Tibial artery (tissue), 4 donors: ENCODE data around the gene DCP1A.

Experiments
- DNase-seq, 2 donors: peaks; one replicate each; pipeline ENCODE4 v3.0.0-alpha.2; 2019
- H3K27ac ChIP-seq, 2 donors: fragments of 200-600 bp; sonication (generic) in 1 of 2; 1 replicate in 1 of 2; 2 replicates in 1 of 2; pipeline ENCODE4 v1.5.1; 2018 to 2019; ENCODE audit warnings: mild to moderate bottlenecking in 1 of 2
- H3K27me3 ChIP-seq, 2 donors: fragments of 200-600 bp; sonication (generic) in 1 of 2; one replicate each; pipeline versions ENCODE4 v1.5.1 to v1.6.0; 2016 to 2019
- H3K36me3 ChIP-seq, 3 donors: fragments of 200-600 bp; sonication (generic) in 2 of 3; one replicate each; pipeline ENCODE4 v1.5.1; 2016 to 2019; ENCODE audit warnings: mild to moderate bottlenecking in 2 of 3
- H3K4me1 ChIP-seq, 4 donors: fragments of 200-600 bp; sonication (generic) in 2 of 4; 1 replicate in 3 of 4; 2 replicates in 1 of 4; pipeline ENCODE4 v1.5.1; 2016 to 2019
- H3K4me3 ChIP-seq, 2 donors: fragments of 200-600 bp; sonication (generic) in 1 of 2; 1 replicate in 1 of 2; 2 replicates in 1 of 2; pipeline ENCODE4 v1.5.1; 2018 to 2019; ENCODE audit warnings: mild to moderate bottlenecking in 2 of 2
- H3K9me3 ChIP-seq, 3 donors: fragments of 200-600 bp; sonication (generic) in 1 of 3; one replicate each; pipeline ENCODE4 v1.5.1; 2016 to 2019
- CTCF ChIP-seq, 2 experiments: fragments of 200-600 bp in 1 of 2; fragments of 450-650 bp in 1 of 2; IDR thresholded peaks; one replicate each; pipeline ENCODE4 v1.5.1; 2017 to 2019; ENCODE audit warnings: antibody characterized with exemption in 2 of 2, mild to moderate bottlenecking in 1 of 2, moderate library complexity in 1 of 2
- intact Hi-C: fragments of 100-400 bp; cut with DNase I; formaldehyde crosslinking; loops from one replicate; pipeline ENCODE4 v1.15.0; 2023; ENCODE audit warnings: low total_unique reads

DCP1A gene

GRCh38 chr3:53295410-53295809 lies 51.9 kb downstream of the DCP1A start:
- intact Hi-C loops = no loop called here
- DNase-seq = no peak
- H3K36me3 ChIP-seq = peaks cover 13 to 66% (median 19%) of the 10 kb centered on the region in 3 donors

GRCh38 chr3:53293867-53294266 lies 53.5 kb downstream of the DCP1A start:
- Histone ChIP-seq H3K27ac (no peak overlapping the region), H3K36me3 (peaks cover 19 to 64% (median 19%) of the 10 kb centered on the region in 3 donors), H3K27me3 (no peaks in the 10 kb centered on the region), H3K4me1 (no peaks in the 10 kb centered on the region), H3K9me3 (no peaks in the 10 kb centered on the region), H3K4me3 (no peak overlapping the region)
- intact Hi-C loops = no loop called here
- TF ChIP-seq CTCF (IDR thresholded peaks at IDR 0.05) = no peak
- no peak for DNase-seq

More at GRCh38 chr3:53295410-53295809, 51.9 kb downstream of the DCP1A start:
- Histone ChIP-seq H3K27ac (no peak overlapping the region), H3K9me3 (no peaks in the 10 kb centered on the region), H3K27me3 (no peaks in the 10 kb centered on the region), H3K4me1 (peaks cover 0 to 10% (median 3%) of the 10 kb centered on the region in 4 donors), H3K4me3 (no peak overlapping the region)
- TF ChIP-seq CTCF (IDR thresholded peaks at IDR 0.05) = no peak

- intact Hi-C loops = no loop called here
- no peaks in the 10 kb centered on the region for H3K27me3 ChIP-seq
- H3K36me3 ChIP-seq = peaks cover 44 to 83% (median 48%) of the 10 kb centered on the region in 3 donors
- DNase-seq = no peak
- no peaks in the 10 kb centered on the region for H3K4me1 ChIP-seq
- no peak overlapping the region for H3K27ac ChIP-seq
- no peak for TF ChIP-seq CTCF (IDR thresholded peaks at IDR 0.05)
- no peak overlapping the region for H3K4me3 ChIP-seq
- H3K9me3 ChIP-seq = no peaks in the 10 kb centered on the region
Measured at GRCh38 chr3:53288214-53288613, 59.1 kb downstream of the DCP1A start.

GRCh38 chr3:53287131-53287629 lies 60.2 kb downstream of the DCP1A start:
- H3K9me3 ChIP-seq = no peaks in the 10 kb centered on the region
- H3K36me3 ChIP-seq = peaks cover 41 to 85% (median 49%) of the 10 kb centered on the region in 3 donors
- no peak for TF ChIP-seq CTCF (IDR thresholded peaks at IDR 0.05)
- no peak for DNase-seq
- intact Hi-C loops = no loop called here
- no peaks in the 10 kb centered on the region for H3K27me3 ChIP-seq
- H3K27ac ChIP-seq = no peak overlapping the region
- no peaks in the 10 kb centered on the region for H3K4me1 ChIP-seq
- H3K4me3 ChIP-seq = no peak overlapping the region

GRCh38 chr3:53286727-53287126 lies 60.6 kb downstream of the DCP1A start:
- Histone ChIP-seq H3K9me3 (no peaks in the 10 kb centered on the region), H3K27ac (no peak overlapping the region), H3K36me3 (peaks cover 36 to 81% (median 45%) of the 10 kb centered on the region in 3 donors), H3K4me1 (no peaks in the 10 kb centered on the region), H3K4me3 (no peak overlapping the region), H3K27me3 (no peaks in the 10 kb centered on the region)
- DNase-seq = no peak
- TF ChIP-seq CTCF (IDR thresholded peaks at IDR 0.05) = no peak
- intact Hi-C loops = no loop called here

- Histone ChIP-seq H3K27me3 (no peaks in the 10 kb centered on the region), H3K9me3 (no peaks in the 10 kb centered on the region), H3K4me1 (no peaks in the 10 kb centered on the region), H3K36me3 (peaks cover 17 to 57% (median 32%) of the 10 kb centered on the region in 3 donors), H3K4me3 (no peak overlapping the region), H3K27ac (no peak overlapping the region)
- TF ChIP-seq CTCF (IDR thresholded peaks at IDR 0.05) = no peak
- intact Hi-C loops = no loop called here
- DNase-seq = no peak
Measured at GRCh38 chr3:53282581-53282980, 64.8 kb downstream of the DCP1A start.
